SK-N-SH (cell line): ENCODE measurements around the gene CCDC88C. TPM values are rescaled to one million over a fixed set of nuclear protein-coding genes. Genes with fewer than 3 reads are reported as not detected.

Experiments used
- CTCF ChIA-PET: fragments of 300-600, 350-600 bp; formaldehyde crosslinking; extraction: SDS; loops from one replicate; lab custom pipeline; 2021; lab: Yijun Ruan, JAX
- POLR2A ChIA-PET: fragments of 350-600 bp; sonication (Branson Sonifier 250); formaldehyde crosslinking; extraction: SDS; loops from one replicate; lab custom pipeline; 2020; ENCODE audit warnings: antibody characterized with exemption, inconsistent platforms; lab: Yijun Ruan, JAX
- DNase-seq: peaks from one replicate; pipeline ENCODE4 v3.0.0; 2012
- H2AFZ ChIP-seq: fragments of 200-600 bp; sonication (generic); 2 replicates; pipeline ENCODE4 v1.8.1; 2016; ENCODE audit warnings: antibody characterized with exemption, mild to moderate bottlenecking, low read depth
- H3F3A ChIP-seq: fragments of 200-600 bp; sonication (generic); replicated peaks from 2 replicates; pipeline ENCODE3; 2016; ENCODE audit warnings: antibody characterized with exemption, mild to moderate bottlenecking; ENCODE audit not compliant: insufficient read depth
- H3K27ac ChIP-seq, 2 experiments: fragments of 200-500 bp in 1 of 2; fragments of 200-600 bp in 1 of 2; sonication (Bioruptor generic) in 1 of 2; sonication (generic), shearing (Covaris generic) in 1 of 2; 2 replicates each; pipeline versions ENCODE4 v1.5.1 to v1.6.1; 2014 to 2016; ENCODE audit warnings: low read depth in 2 of 2, inconsistent platforms in 1 of 2, low read length in 1 of 2, mild to moderate bottlenecking in 1 of 2, mixed read lengths in 1 of 2
- H3K27me3 ChIP-seq: fragments of 200-600 bp; sonication (generic), shearing (Covaris generic); 2 replicates; pipeline ENCODE4 v1.6.1; 2016; ENCODE audit warnings: mixed run types; ENCODE audit not compliant: insufficient read depth
- H3K36me3 ChIP-seq, 2 experiments: fragments of 200-500 bp in 1 of 2; fragments of 200-600 bp in 1 of 2; sonication (Bioruptor generic) in 1 of 2; sonication (generic) in 1 of 2; replicated peaks in 1 of 2; 2 replicates each; pipeline versions ENCODE3 to v1.5.1; 2014 to 2016; ENCODE audit warnings: low read length in 1 of 2, mild to moderate bottlenecking in 1 of 2; ENCODE audit not compliant: insufficient read depth in 2 of 2, control insufficient read depth in 1 of 2
- H3K4me1 ChIP-seq, 2 experiments: fragments of 200-500 bp in 1 of 2; fragments of 200-600 bp in 1 of 2; sonication (Bioruptor generic) in 1 of 2; sonication (generic), shearing (Covaris generic) in 1 of 2; 2 replicates each; pipeline versions ENCODE4 v1.5.1 to v1.6.1; 2014 to 2016; ENCODE audit warnings: low read depth in 1 of 2, low read length in 1 of 2, mixed run types in 1 of 2; ENCODE audit not compliant: insufficient read depth in 2 of 2, control insufficient read depth in 1 of 2
- H3K4me2 ChIP-seq: fragments of 200-600 bp; sonication (generic), shearing (Covaris generic); 2 replicates; pipeline ENCODE4 v1.6.1; 2017; ENCODE audit warnings: mixed run types
- H3K4me3 ChIP-seq, 2 experiments: fragments of 200-500 bp in 1 of 2; fragments of 200-600 bp in 1 of 2; sonication (Bioruptor generic) in 1 of 2; sonication (generic), shearing (Covaris generic) in 1 of 2; 2 replicates each; pipeline versions ENCODE4 v1.5.1 to v1.8.1; 2014 to 2016; ENCODE audit warnings: low read depth in 2 of 2, inconsistent platforms in 1 of 2, low read length in 1 of 2, mild to moderate bottlenecking in 1 of 2, mixed read lengths in 1 of 2, moderate library complexity in 1 of 2
- H3K79me2 ChIP-seq: fragments of 200-600 bp; sonication (generic); 2 replicates; pipeline ENCODE4 v1.8.1; 2017; ENCODE audit warnings: mild to moderate bottlenecking; ENCODE audit not compliant: insufficient read depth
- H3K9ac ChIP-seq: fragments of 200-600 bp; sonication (generic); 2 replicates; pipeline ENCODE4 v1.6.1; 2017; ENCODE audit warnings: mixed run types
- H3K9me2 ChIP-seq: fragments of 200-600 bp; sonication (generic); 2 replicates; pipeline ENCODE4 v1.6.1; 2017; ENCODE audit warnings: mixed run types
- H3K9me3 ChIP-seq: fragments of 200-600 bp; sonication (generic); 2 replicates; pipeline ENCODE4 v1.6.1; 2017; ENCODE audit warnings: mixed run types, mild to moderate bottlenecking, moderate library complexity
- H4K20me1 ChIP-seq: fragments of 200-600 bp; sonication (generic); 2 replicates; pipeline ENCODE4 v1.6.1; 2017; ENCODE audit warnings: mild to moderate bottlenecking, mixed run types; ENCODE audit not compliant: insufficient read depth
- CHD2 ChIP-seq: fragments of 150-350 bp; IDR thresholded peaks from 2 replicates; pipeline ENCODE4 v1.6.1; 2018; ENCODE audit warnings: low read length; ENCODE audit not compliant: partially characterized antibody
- FOXJ3 ChIP-seq: sonication (generic); formaldehyde crosslinking; IDR thresholded peaks from 2 replicates; pipeline ENCODE4 v1.5.1; 2020; ENCODE audit warnings: mild to moderate bottlenecking, missing genetic modification reagents
- GABPA ChIP-seq: IDR thresholded peaks from 2 replicates; pipeline ENCODE4 v1.4.0; 2012; ENCODE audit warnings: low read depth, mild to moderate bottlenecking
- GATA2 ChIP-seq: sonication (generic); formaldehyde crosslinking; IDR thresholded peaks from 2 replicates; pipeline ENCODE4 v1.5.0; 2020; ENCODE audit warnings: mild to moderate bottlenecking, missing genetic modification reagents
- JUND ChIP-seq: IDR thresholded peaks from 2 replicates; pipeline ENCODE4 v1.4.0; 2012
- MXI1 ChIP-seq: IDR thresholded peaks from 2 replicates; pipeline ENCODE4 v1.6.1; 2012; ENCODE audit warnings: mild to moderate bottlenecking, low read depth, low read length, improper control_type of control experiment
- NFIC ChIP-seq: IDR thresholded peaks from 2 replicates; pipeline ENCODE4 v1.4.0; 2012; ENCODE audit warnings: borderline replicate concordance
- NRF1 ChIP-seq: IDR thresholded peaks from 2 replicates; pipeline ENCODE4 v1.6.1; 2012; ENCODE audit warnings: low read depth, mild to moderate bottlenecking, low read length
- RFX5 ChIP-seq: IDR thresholded peaks from 2 replicates; pipeline ENCODE4 v1.6.1; 2012; ENCODE audit warnings: mild to moderate bottlenecking, improper control_type of control experiment, low read length
- SMC3 ChIP-seq: IDR thresholded peaks from 2 replicates; pipeline ENCODE4 v1.6.1; 2012; ENCODE audit warnings: low read depth, low read length, improper control_type of control experiment
- TAF1 ChIP-seq: IDR thresholded peaks from 2 replicates; pipeline ENCODE4 v1.6.1; 2012; ENCODE audit warnings: low read depth, mild to moderate bottlenecking, low read length, moderate library complexity, borderline replicate concordance
- TCF12 ChIP-seq: IDR thresholded peaks from 2 replicates; pipeline ENCODE4 v1.4.0; 2012
- YY1 ChIP-seq: IDR thresholded peaks from 2 replicates; pipeline ENCODE4 v1.4.0; 2012; ENCODE audit warnings: low read depth, mild to moderate bottlenecking
- WGBS: methylation state at CpG from one replicate; pipeline ENCODE4 v1.1.6; 2017; ENCODE audit warnings: low lambda C conversion rate; 5-methylcytosine and 5-hydroxymethylcytosine counted together
- polyA plus RNA-seq, 3 experiments: library from polyadenylated mRNA; depleted of rRNA; stranded (reverse); fragments of >200 nt; gene quantifications; 2 replicates each; pipeline ENCODE4 v1.2.3, GENCODE V29; 2012
- TF ChIP-seq, protein P1 (sequence below): IDR thresholded peaks from 2 replicates; pipeline ENCODE4; 2012
- TF ChIP-seq, protein P2 (sequence below): IDR thresholded peaks from 2 replicates; pipeline ENCODE4 v1.4.0; 2012; ENCODE audit warnings: low read depth, borderline replicate concordance
- TF ChIP-seq, protein P3 (sequence below): fragments of 150-350 bp; IDR thresholded peaks from 2 replicates; pipeline ENCODE4 v1.6.1; 2016; ENCODE audit warnings: mild to moderate bottlenecking, low read depth, low read length
- TF ChIP-seq, protein P4 (sequence below): fragments of 150-350 bp; IDR thresholded peaks from 2 replicates; pipeline ENCODE4 v1.6.1; 2017; ENCODE audit warnings: antibody characterized with exemption, low read length, low read depth, borderline replicate concordance
- TF ChIP-seq, protein P5 (sequence below): fragments of 200-600 bp; sonication (generic); IDR thresholded peaks from 2 replicates; pipeline ENCODE4 v1.6.1; 2017; ENCODE audit warnings: antibody characterized with exemption, mild to moderate bottlenecking, moderate library complexity

Gene CCDC88C
- polyA plus RNA-seq, 1 of the 3 experiments (the other 2 are of a cell fraction): 0.39 TPM

DNA sequence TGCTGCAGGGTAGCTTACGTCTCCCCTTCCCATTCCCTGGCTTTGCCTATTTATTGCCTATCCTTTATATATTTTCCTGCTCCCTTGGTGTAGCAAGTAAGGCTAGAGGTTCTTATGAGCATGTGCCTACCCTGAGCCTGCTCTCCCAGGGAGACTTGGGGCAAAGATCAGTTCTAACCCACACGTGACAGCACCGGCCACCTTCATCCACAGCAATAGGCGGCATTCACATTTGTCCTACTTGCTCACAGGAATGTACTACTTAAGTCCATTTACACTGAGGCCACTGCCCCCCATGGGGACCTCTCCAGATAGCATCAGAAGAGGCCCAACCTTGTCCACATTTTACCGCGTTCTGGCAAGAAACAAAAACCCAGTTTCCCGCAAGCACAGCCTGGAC, 181.8 kb downstream of the CCDC88C start (continued):
- TF ChIP-seq, protein P1, sequence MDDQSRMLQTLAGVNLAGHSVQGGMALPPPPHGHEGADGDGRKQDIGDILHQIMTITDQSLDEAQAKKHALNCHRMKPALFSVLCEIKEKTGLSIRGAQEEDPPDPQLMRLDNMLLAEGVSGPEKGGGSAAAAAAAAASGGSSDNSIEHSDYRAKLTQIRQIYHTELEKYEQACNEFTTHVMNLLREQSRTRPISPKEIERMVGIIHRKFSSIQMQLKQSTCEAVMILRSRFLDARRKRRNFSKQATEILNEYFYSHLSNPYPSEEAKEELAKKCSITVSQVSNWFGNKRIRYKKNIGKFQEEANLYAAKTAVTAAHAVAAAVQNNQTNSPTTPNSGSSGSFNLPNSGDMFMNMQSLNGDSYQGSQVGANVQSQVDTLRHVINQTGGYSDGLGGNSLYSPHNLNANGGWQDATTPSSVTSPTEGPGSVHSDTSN: no peak
- no peak for TF ChIP-seq YY1
- no peak for TF ChIP-seq TAF1
- TF ChIP-seq, protein P2, sequence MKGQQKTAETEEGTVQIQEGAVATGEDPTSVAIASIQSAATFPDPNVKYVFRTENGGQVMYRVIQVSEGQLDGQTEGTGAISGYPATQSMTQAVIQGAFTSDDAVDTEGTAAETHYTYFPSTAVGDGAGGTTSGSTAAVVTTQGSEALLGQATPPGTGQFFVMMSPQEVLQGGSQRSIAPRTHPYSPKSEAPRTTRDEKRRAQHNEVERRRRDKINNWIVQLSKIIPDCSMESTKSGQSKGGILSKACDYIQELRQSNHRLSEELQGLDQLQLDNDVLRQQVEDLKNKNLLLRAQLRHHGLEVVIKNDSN: no peak
- TF ChIP-seq FOXJ3: no peak
- TF ChIP-seq CHD2: no peak
- no peak for TF ChIP-seq RFX5

DNA sequence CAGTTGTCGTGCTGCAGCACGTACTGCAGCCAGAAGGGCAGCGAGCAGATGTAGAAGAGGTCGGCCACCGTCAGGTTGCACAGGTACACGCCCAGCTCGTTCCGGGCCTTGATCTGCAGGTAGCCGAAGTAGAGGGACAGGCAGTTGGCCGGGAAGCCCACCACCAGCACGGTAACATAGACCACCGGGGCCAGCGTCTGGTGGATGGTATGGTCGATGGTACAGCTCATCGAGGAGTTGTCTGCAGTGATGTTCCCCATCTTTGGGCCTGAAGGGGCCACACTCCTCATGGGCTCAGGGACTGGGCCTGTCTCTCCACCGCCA, 182.9 kb downstream of the CCDC88C start:
- Histone ChIP-seq H3K27ac (no peak overlapping the region), H3K4me3 (no peak overlapping the region), H3K9me2 (no peaks in the 10 kb centered on the region), H4K20me1 (no peaks in the 10 kb centered on the region), H3K4me1 (no peaks in the 10 kb centered on the region), H3K79me2 (no peaks in the 10 kb centered on the region), H3K9ac (no peak overlapping the region), H3K9me3 (no peaks in the 10 kb centered on the region), H3K36me3 (no peaks in the 10 kb centered on the region), H3K4me2 (no peak overlapping the region), H3K27me3 (no peaks in the 10 kb centered on the region), H2AFZ (no peak overlapping the region), H3F3A (no peaks in the 10 kb centered on the region)
- TF ChIP-seq TCF12 (no peak), NFIC (no peak), SMC3 (no peak), GATA2 (CRISPR knock-in tag) (no peak), GABPA (no peak), MXI1 (no peak), JUND (no peak), NRF1 (no peak), YY1 (no peak)
- TF ChIP-seq, protein P3, sequence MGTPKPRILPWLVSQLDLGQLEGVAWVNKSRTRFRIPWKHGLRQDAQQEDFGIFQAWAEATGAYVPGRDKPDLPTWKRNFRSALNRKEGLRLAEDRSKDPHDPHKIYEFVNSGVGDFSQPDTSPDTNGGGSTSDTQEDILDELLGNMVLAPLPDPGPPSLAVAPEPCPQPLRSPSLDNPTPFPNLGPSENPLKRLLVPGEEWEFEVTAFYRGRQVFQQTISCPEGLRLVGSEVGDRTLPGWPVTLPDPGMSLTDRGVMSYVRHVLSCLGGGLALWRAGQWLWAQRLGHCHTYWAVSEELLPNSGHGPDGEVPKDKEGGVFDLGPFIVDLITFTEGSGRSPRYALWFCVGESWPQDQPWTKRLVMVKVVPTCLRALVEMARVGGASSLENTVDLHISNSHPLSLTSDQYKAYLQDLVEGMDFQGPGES: no peak
- TF ChIP-seq, protein P4, sequence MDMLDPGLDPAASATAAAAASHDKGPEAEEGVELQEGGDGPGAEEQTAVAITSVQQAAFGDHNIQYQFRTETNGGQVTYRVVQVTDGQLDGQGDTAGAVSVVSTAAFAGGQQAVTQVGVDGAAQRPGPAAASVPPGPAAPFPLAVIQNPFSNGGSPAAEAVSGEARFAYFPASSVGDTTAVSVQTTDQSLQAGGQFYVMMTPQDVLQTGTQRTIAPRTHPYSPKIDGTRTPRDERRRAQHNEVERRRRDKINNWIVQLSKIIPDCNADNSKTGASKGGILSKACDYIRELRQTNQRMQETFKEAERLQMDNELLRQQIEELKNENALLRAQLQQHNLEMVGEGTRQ: no peak
- TF ChIP-seq, protein P1: no peak
- TF ChIP-seq, protein P2: no peak
- TF ChIP-seq, protein P5, sequence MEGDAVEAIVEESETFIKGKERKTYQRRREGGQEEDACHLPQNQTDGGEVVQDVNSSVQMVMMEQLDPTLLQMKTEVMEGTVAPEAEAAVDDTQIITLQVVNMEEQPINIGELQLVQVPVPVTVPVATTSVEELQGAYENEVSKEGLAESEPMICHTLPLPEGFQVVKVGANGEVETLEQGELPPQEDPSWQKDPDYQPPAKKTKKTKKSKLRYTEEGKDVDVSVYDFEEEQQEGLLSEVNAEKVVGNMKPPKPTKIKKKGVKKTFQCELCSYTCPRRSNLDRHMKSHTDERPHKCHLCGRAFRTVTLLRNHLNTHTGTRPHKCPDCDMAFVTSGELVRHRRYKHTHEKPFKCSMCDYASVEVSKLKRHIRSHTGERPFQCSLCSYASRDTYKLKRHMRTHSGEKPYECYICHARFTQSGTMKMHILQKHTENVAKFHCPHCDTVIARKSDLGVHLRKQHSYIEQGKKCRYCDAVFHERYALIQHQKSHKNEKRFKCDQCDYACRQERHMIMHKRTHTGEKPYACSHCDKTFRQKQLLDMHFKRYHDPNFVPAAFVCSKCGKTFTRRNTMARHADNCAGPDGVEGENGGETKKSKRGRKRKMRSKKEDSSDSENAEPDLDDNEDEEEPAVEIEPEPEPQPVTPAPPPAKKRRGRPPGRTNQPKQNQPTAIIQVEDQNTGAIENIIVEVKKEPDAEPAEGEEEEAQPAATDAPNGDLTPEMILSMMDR: no peak
- POLR2A ChIA-PET: no interaction called here
- DNase-seq: no peak
- CTCF ChIA-PET: interaction anchor here (1.6 kb wide), 1 partner anchor 9 kb away, joined by 7 read pairs; the partner anchor contains the start of gene GPR68
- 92% methylated on average over 4 of the region's 16 CpGs for WGBS
